Mucosa of descending colon (tissue), 3 donors: ENCODE data around the gene GPR21. TPM values are rescaled to one million over a fixed set of nuclear protein-coding genes. Genes with fewer than 3 reads are reported as not detected.

Experiments used
- ATAC-seq: fragments of 200-7000 bp; cut with Tn5 transposase; one replicate; pipeline ENCODE4 v1.9.1; 2020; ENCODE audit warnings: mild to moderate bottlenecking, moderate library complexity
- DNase-seq, 3 donors: peaks; one replicate each; pipeline ENCODE4 v3.0.0-alpha.2; 2020
- H3K36me3 ChIP-seq: fragments of 200-600 bp; one replicate; pipeline ENCODE4 v1.8.0; 2021; ENCODE audit warnings: low read depth, mild to moderate bottlenecking
- H3K4me1 ChIP-seq: fragments of 200-600 bp; one replicate; pipeline ENCODE4 v1.8.0; 2021; ENCODE audit warnings: low read depth, mild to moderate bottlenecking
- H3K4me3 ChIP-seq: fragments of 200-600 bp; one replicate; pipeline ENCODE4 v1.8.0; 2021; ENCODE audit warnings: mild to moderate bottlenecking
- H3K9me3 ChIP-seq: fragments of 200-600 bp; one replicate; pipeline ENCODE4 v1.8.0; 2021; ENCODE audit warnings: mild to moderate bottlenecking
- CTCF ChIP-seq: fragments of 200-600 bp; IDR thresholded peaks from one replicate; pipeline ENCODE4 v1.8.0; 2022; ENCODE audit warnings: antibody characterized with exemption, mild to moderate bottlenecking
- intact Hi-C, 2 donors: fragments of 100-400 bp; cut with DNase I in 1 of 2; cut with micrococcal nuclease in 1 of 2; formaldehyde crosslinking; loops; one replicate each; pipeline versions ENCODE4 v1.11.0 to v1.11.1; 2022; cut with DNase I, micrococcal nuclease
- total RNA-seq, 3 donors: library from RNA; stranded (reverse); fragmentation: NEBNext Ultra II Directional in 2 of 3; extraction: Animal tissue kit (Norgen Biotek cat#: 25700) in 2 of 3; gene quantifications; one replicate each; pipeline versions ENCODE4 v1.2.1 to v1.2.4, GENCODE V29; 2021 to 2023
- donor health status: DM: no; HTN: no; CAD: no; lungs with moderate emphysema.
- donor health status: DM: no; HTN: no; CAD: no.
- donor health status: DM: no; HTN: yes; CAD: no.

GPR21 gene
- total RNA-seq, 3 donors from 2014 or later = 0.64 to 3.2 (median 2.6) TPM

- TF ChIP-seq CTCF = no peak
- ATAC-seq (no peak), DNase-seq (no peak)
- Histone ChIP-seq H3K4me3 (no peak overlapping the region), H3K36me3 (no peaks in the 10 kb centered on the region), H3K9me3 (no peaks in the 10 kb centered on the region), H3K4me1 (no peaks in the 10 kb centered on the region)
- intact Hi-C loops = no loop called here
These were observed 1.5 kb downstream of the GPR21 start for GRCh38 chr9:123034881-123035510.

- intact Hi-C loops = no loop called here
- DNase-seq (no peak), ATAC-seq (no peak)
- no peaks in the 10 kb centered on the region for H3K9me3 ChIP-seq
- no peaks in the 10 kb centered on the region for H3K36me3 ChIP-seq
- TF ChIP-seq CTCF = no peak
- no peaks in the 10 kb centered on the region for H3K4me1 ChIP-seq
- H3K4me3 ChIP-seq = no peak overlapping the region
These were observed 2.3 kb downstream of the GPR21 start for GRCh38 chr9:123035791-123036190.

GRCh38 chr9:123036893-123037545 lies 3.6 kb downstream of the GPR21 start:
- Histone ChIP-seq H3K9me3 (no peaks in the 10 kb centered on the region), H3K4me3 (no peak overlapping the region), H3K4me1 (no peaks in the 10 kb centered on the region), H3K36me3 (no peaks in the 10 kb centered on the region)
- no peak for ATAC-seq
- intact Hi-C loops = no loop called here
- no peak for TF ChIP-seq CTCF
- DNase-seq = no peak

DNA sequence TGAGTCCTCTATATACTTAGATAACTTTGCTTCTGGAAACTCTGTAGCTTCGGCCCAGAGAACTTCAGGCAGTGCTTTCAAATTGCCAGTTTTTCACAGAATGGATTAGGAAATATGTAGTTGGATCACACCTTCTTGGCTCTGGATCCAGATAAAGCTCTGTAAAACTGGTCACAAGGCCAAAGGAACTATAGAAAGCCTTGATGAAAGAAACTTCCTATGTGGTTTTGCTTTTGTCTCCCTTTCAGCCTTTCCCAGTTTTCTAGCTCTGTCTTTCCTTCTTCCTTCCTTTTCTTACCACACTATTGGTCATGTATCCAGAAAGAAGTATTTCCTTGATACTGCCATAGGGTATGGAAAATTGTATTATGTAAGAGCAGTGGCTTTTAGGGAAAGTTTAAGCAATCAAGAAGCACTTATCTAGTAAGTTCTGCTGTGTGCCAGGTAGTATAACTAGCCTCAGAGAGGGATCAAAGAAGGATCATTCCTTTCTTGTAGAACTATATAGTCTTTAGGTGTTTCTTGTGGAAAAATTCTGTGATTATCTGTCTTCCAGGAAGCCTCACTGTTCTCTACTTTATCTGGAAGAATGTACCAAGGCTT lies 6.3 kb downstream of the GPR21 start:
- H3K4me3 ChIP-seq = no peak overlapping the region
- no peaks in the 10 kb centered on the region for H3K9me3 ChIP-seq
- H3K36me3 ChIP-seq = no peaks in the 10 kb centered on the region
- DNase-seq (no peak), ATAC-seq (no peak)
- no peaks in the 10 kb centered on the region for H3K4me1 ChIP-seq
- intact Hi-C loops = no loop called here
- TF ChIP-seq CTCF = no peak

GRCh38 chr9:123040801-123041200 lies 7.3 kb downstream of the GPR21 start:
- Histone ChIP-seq H3K36me3 (no peaks in the 10 kb centered on the region), H3K4me1 (no peaks in the 10 kb centered on the region), H3K4me3 (no peak overlapping the region), H3K9me3 (no peaks in the 10 kb centered on the region)
- intact Hi-C loops = no loop called here
- DNase-seq (no peak), ATAC-seq (no peak)
- TF ChIP-seq CTCF = no peak
